ENCODE measurements around the gene MRFAP1L1. TPM values are rescaled to one million over a fixed set of nuclear protein-coding genes. Genes with fewer than 3 reads are reported as not detected.

MRFAP1L1 gene
- total RNA-seq, 2 donors from 2014 or later, result 45.9 to 52.9 TPM

DNA sequence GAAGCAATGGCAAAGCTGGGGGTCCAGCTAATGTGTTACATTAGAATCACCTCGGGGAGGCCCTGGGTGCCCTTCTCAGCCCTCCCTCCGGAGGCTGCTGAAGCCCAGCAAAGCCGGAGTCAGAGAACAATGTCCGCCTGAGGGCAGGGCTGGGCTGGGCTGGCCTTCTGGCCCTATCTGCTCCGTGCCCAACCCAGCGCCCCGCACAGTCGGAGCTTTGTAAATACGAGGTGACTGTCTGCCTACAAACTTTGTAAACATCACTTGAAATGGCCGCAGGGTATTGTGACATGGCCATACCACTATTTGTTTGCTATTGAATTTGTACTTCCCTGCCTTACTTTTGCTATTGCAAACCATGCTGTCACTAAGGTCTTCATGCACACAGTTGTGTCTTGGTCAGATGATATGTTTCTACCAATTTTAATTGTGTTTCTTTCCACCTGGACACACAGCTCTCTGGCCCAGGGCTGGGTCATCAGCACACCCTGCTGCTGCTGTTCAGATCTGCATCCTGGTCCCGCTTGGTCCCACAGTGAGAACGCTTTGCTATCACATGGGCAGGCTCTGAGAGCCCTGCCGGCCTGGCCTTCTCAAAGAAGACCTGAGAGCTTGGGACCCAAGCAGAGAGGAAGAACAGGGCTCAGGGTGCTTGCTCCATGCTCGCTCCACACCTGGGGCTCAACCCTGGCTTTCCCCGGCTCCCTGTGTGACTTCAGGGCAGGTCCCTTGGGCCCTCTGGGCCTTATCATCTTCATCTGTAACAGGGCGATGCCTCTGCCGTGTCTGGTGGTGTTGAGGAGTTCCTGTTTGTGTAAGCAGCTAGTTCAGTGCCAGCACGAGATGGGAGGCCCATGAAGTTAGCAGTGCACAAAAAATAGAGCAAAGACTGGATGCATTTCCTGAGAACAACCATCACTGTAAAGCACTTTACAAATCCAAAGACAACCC is 13.7 kb downstream of the MRFAP1L1 start:
- intact Hi-C loops (cut with DNase I), result no loop called here
- DNase-seq (no peak), ATAC-seq (peak in 1 of 2 donors; percentile 48)

DNA sequence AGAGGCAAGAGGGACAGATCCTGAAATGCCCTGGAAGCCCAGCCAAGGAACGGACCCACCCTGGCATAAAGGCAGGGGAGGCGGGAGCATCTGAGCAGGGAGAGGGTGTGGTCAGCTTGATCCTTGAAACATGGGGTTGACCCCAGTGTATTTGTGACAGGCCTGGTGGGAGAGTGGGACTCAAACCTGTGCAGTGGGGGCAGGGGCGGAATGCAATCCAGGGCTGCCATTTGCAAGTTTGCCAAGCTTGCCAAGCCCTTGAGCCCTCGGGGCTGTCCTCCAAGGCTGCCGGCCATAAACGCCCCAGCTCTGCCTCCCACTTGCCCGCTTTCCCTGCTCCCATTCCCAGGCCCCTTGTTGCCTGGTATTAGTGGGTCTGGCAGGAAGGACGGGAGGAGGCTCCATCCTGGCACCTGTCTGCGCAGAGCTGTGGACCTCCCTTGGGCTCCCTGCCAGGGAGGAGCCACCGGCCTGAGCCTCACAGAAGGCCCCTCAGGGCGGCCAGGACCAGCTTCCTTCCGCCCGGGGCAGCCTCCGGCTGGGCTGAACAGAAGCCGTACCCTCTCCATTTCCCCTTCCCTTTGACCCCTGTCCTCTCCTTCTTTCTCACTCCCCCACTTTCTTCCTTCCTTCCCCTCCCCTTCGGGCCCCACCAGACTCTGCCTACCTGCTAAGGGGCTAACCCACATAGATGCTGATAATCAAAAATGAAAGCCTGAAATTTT is 15.3 kb downstream of the MRFAP1L1 start:
- intact Hi-C loops (cut with DNase I), result no loop called here
- no peak for ATAC-seq
- no peak for DNase-seq

- DNase-seq, result no peak
- intact Hi-C loops (cut with DNase I), result no loop called here
- ATAC-seq, result no peak
These were observed 16.2 kb downstream of the MRFAP1L1 start, which contains the start of gene S100P for GRCh38 chr4:6693231-6694176. S100P (plus strand) TSS chr4:6693878; CDS start chr4:6693933, 55 bp downstream.

DNA sequence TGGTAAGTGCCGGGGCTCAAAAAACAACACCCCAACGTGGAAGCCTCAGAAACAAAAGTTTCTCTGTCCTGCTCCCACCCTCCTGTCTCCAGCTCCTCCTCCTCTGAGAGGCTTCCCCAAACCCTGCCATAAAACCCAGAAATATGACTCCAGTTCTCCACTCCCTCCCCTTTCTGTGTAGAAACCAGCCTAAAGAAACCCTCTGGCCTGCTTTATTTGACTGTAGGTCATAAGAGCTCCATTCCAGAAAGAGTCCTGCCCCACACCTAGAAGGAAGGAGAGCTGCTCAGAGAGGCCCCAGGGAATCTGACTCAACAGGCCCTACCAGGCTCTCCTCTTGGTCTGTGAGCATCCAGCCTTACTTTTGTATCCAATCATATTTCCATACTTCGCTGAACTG is 16.9 kb downstream of the MRFAP1L1 start:
- no peak for DNase-seq
- intact Hi-C loops (cut with DNase I), result no loop called here
- no peak for ATAC-seq

- no peak for ATAC-seq
- intact Hi-C loops (cut with DNase I), result no loop called here
- DNase-seq, result no peak
These were observed 17.3 kb downstream of the MRFAP1L1 start for GRCh38 chr4:6692379-6692778.

DNA sequence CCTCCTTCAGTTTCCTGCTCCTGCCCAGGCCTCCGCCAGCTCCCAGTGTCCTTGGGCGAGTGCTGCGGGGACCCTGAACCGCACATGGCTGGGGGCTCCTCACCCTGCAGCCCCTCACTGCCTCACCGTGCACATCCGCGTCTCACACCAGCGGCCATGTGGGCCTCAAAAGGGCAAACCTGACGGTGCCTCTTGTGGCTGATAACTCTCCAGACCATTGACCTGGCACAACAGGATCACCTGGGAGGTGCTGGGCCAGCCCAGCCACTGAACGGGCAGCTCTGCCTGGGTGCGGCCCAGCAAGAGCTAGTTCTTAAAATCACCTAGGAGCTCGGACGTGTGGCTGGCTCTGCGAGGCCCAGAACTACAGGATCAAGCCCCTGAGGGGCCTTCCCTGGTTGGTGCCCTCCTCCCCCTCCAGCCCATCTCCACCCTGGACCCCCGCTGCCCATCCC is 20.1 kb downstream of the MRFAP1L1 start:
- DNase-seq (no peak), ATAC-seq (no peak)
- intact Hi-C loops (cut with DNase I), result no loop called here

DNA sequence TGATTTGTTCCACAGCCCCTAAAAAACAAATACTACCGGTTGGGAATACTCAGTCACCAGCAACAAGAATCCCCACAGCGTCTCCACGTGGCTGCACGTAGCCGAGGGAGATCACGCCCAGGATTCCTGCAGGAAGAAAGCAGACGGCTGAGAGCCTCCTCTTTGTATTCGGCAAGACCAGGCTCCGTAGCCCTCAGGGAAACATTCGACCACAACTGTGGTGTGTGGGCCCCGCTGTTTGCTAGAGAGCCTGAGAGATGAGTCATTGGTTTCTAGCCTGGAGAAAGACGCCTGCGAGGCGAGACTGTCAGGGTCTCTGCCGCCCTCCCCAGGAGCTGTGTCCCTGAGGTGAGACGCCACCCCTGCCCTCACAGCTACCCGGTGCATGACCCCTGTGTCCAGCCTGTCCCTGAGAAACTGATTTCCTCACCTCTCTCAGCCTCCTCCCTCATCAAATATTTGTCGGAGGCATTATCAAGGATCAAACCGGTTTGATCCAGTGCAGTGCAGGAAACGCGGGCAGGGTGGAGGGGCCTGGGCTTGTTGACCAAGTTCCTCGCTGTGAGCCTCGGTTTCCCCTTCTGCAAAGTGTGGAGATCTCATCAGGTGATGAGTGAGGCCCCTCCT is 20.7 kb downstream of the MRFAP1L1 start:
- DNase-seq (no peak), ATAC-seq (peak; percentile 65 to 74)
- intact Hi-C loops (cut with DNase I), result no loop called here

DNA sequence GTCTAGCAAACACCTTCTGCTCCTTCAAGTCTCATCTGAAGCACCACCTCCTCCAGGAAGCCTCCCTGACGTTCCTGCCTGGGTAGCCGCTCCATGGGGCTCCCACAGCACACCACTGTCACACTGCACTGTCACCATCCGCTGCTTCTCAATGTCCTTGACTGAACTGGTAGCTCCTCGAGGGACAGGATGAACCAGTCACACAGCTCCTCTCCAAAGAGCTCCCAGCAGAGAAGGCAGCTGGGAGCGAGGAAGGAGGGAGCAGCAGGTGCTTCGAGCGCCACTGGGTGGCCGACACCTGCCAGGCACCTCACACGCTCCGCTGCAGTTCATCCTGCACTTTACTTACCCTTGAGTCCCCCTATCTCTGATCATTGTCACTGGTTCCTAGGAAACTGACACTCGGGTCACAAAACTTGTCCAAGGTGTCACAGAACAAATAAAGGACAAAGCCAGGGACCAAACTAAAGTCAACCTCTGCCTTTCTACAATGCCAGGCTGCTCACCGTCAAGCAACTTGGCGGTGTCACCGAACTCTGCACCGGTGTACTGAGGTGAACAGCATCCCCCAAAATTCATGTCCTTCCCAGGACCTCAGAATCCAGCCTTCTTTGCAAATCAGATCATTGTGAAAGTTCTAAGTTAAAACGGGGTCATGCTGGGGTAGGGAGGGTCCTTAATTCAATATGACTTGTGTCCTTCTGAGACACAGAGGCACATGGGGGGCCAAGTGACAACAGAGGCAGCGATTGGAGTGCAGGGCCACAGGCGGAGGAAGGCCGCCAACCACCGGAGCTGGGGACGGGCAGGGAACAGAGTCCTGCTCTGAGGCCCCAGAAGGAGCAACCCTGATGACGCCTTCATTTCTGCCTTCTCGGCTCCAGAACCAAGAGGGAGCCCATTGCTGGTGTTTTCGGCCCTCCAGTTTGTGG is 21.5 kb downstream of the MRFAP1L1 start:
- DNase-seq (no peak), ATAC-seq (no peak)
- intact Hi-C loops (cut with DNase I), result no loop called here

GRCh38 chr4:6686104-6686787 is 23.4 kb downstream of the MRFAP1L1 start:
- ATAC-seq (no peak), DNase-seq (no peak)
- intact Hi-C loops (cut with DNase I), result no loop called here

DNA sequence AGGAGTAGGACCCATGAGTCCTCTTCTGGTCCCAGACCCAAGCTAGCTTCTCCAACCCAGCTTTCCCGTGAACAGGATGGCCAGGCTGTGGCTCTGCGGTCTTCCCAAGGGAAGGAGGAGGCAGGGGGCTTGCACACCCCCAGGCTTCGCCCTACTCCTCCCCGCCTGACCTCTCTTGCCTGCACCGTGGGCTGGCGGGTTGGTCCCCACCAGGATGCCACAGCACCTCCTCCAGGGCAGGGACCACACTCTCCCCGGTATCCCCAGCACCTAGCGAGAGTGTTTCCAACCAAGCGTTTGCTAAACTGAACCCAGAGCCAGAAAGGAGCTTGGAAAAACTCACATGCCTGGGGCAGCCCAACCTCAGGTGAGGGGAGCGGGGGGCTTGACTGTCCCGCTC is 25.0 kb downstream of the MRFAP1L1 start:
- intact Hi-C loops (cut with DNase I), result no loop called here
- ATAC-seq (no peak), DNase-seq (no peak)

DNA sequence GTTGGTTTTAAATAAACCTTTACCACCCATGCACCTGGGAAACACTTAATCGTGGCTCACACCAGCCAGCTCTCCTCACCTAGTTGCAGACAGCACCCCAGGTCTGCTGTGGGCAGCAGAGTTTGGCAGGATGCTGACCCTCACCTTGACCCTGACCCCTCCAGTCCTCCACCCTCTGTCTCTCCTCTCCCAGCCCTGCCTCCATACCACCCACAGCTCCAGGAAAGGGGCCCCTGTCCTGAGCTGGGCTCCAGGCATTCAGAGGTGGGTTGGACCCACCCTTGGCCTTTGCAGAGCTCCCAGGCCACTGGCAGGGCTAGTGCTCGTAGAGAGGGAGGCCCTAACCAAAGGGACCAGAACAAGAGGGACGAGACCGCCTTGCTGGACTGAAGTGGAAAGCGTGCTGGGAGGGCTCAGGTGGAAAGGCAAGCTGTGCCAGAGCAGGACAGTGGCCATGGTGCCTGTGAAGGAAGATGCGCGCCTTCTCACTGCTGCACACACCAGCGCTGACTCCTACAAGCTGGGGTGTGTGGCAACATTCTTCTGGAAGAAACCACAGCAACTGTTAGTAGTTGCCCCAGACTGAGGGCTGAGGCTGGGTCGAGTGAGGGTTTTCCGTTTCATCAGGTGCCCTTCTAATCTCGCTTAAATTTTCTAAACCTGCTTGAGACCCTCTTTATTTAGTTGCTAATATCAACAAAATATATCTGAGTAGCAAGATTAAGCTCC is 26.6 kb downstream of the MRFAP1L1 start:
- DNase-seq (no peak), ATAC-seq (no peak)
- intact Hi-C loops (cut with DNase I), result no loop called here

DNA sequence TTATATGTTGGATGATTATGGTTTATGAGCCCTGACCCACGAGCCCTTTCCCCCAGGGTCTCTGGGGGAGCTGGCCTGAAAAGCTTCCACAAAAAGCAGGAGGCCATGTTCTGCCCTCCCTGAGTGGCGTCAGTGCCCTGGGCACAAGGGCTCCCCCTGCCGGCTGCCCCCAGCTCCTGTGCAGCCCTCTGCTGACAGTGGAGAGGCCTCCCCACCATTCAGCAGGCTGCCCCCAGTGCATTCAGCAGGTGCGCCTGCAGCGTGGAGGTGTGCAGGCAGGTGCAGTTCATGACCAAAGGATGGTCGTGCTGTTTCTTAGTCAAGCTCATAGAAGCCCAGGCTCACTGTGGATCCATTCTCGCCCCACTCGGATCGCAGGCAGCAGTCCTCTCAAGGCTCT is 28.5 kb downstream of the MRFAP1L1 start:
- DNase-seq (no peak), ATAC-seq (no peak)
- intact Hi-C loops (cut with DNase I), result no loop called here

GRCh38 chr4:6680372-6681034 is 29.2 kb downstream of the MRFAP1L1 start:
- intact Hi-C loops (cut with DNase I), result no loop called here
- DNase-seq, result no peak

GRCh38 chr4:6676722-6677558 is 32.7 kb downstream of the MRFAP1L1 start:
- no peak for ATAC-seq
- no peak for DNase-seq
- intact Hi-C loops (cut with DNase I), result no loop called here

More at GRCh38 chr4:6680372-6681034, 29.2 kb downstream of the MRFAP1L1 start:
- ATAC-seq, result no peak

Data from left cardiac atrium (tissue), 4 donors.